Suppressor macrophage treated with lipopolysaccharide for 4 hours (primary cell): ENCODE measurements around the gene NRL.
"Not testable (repeated sequence)": the region's sequence is repeated elsewhere in the genome, so short reads cannot be mapped to it uniquely, and the experiment has no call there.

Experiments used
- DNase-seq: peaks from one replicate; pipeline ENCODE4 v3.0.0-alpha.2; 2020

Gene NRL

DNA sequence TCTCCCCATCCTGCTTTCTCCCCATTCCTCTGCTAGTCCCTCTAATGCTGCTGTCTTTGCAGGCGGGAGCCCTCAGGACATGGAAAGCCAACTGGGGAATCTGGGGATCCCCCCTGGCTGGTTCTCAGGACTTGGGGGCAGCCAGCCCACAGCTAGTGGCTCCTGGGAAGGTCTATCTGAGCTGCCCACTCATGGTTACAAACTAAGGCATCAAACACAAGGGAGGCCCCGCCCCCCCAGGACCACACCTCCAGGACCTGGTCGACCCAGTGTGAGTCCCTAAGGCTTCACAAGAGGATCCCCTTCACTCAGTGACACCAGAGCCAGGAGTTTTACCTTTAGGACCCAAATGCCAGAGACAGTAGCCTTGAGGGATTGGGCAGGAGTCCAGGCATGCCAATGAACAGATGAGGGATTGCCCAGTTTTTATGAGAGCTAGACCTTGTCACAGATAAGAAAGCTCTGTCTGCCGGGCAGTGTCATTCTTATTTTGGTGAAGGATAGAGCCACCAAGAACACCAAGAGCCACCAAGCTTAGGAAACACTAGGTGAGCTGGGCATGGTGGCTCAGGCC is 51.4 kb downstream of the NRL start:
- no peak for DNase-seq

DNA sequence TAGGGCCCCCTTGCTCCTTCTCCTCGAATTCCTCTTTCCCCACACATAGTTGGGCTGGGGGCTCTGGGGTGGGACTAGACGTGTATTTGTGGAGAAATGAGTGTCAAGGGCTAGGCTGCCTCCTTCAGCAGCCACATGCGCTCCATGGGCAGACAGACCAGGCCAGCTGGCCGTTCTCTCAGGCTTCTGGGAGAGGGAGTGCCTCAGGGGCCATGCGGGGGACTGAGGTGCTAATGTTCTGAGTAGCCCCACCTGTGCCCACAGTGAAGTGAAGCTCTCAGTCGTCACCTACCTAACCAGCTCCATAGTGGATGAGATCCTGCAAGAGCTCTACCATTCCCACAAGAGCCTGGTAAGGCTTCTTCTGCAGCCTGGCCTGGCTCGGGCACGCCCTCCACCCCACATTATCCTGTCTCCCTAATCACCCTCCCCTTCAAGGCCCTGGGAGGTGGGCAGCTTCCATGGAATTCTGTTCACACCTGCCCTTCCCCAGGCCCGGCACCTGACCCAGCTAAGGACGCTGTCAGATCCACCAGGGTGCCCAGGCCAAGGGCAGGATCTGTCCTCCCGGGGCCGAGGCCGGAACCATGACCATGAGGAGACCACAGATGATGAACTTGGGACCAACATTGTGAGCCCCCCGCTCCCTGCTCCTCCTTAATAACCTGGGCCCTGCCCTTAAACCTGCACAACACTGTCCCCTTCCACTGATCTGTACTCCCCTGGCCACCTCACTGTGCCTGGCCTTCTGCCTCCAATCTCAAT is 52.4 kb downstream of the NRL start:
- no peak for DNase-seq

DNA sequence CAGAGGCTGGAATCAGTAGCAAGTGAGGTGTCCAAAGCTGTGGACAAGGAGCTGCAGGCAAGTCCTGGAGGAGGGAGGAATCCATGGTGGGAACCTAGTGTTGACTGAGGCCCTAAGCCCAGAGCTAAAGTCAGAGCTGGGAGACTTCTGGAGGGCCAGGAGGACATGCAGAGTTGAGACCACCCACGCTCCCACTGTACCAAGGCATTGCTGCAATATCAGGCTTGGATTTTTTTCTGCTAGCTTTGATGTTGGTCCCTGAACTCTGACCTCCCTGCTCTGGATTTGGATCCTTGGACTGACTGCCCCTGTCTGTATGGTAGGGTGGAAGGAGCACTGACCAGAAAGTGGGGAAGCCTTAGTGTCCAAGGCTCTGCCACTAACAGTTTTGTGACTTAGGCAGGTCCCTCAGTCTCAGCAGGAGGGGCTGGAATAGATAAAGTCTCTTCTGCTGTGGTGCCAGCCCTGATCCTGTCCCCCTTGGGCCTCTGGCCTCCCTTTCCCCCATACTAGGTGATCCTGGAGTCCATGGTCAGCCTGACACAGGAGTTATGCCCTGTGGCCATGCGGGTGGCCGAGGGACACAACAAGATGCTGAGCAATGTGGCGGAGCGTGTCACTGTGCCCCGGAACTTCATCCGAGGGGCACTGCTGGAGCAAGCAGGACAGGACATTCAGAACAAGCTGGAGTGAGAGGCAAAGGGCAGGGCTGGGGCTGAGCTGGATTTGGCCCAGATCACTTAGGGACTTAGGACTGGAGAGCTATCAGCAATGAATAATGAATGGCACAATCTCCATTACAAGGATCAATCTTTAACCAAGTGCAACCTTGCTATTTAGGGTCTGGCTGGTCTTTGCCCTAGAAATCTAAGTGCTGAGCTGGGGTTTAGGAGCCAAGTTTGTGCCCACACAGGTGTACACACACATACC is 53.5 kb downstream of the NRL start:
- no peak for DNase-seq

DNA sequence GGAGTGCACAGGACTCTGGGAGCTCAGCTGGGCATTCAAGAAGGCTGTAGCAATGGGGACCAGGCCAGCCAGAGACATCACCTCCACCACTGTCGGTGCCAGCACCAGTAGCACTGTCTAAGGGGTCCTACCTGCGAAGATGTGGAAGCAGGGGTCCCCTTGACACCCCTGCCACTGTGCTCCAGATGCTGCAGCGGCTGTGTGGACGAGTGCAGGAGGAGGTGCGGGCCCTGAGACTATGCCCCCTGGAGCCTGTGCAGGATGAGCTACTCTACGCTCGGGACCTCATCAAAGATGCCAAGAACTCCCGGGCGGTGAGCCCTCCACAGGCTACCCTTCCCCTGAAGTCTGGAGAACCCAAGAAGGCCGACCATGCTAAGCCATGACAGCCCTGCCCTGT is 54.3 kb downstream of the NRL start:
- no peak for DNase-seq

DNA sequence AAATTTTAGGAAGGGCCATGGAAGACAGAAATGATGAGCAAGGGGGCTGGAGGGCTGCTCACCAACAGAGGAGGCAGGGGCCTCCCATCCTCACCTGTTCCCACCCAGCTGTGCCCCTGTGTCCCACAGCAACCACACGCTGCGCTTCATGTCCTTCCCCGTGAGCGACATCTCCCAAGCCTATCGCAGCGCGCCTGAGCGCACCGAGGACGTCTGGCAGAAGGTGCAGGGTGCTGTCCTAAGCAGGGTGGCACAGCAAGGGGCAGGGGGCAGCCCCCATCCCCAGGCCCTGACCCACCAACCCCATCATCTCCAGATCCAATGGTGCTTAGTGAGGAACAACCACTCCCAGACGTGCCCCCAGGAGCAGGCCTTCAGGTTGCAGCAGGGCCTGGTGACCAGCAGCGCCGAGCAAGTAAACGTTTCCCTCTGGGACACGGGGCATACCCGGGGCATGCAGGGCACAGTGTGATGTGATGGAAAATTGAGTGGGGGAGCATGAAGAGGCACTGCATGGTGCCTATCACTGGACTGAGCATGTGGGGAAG is 54.8 kb downstream of the NRL start:
- DNase-seq: no peak

DNA sequence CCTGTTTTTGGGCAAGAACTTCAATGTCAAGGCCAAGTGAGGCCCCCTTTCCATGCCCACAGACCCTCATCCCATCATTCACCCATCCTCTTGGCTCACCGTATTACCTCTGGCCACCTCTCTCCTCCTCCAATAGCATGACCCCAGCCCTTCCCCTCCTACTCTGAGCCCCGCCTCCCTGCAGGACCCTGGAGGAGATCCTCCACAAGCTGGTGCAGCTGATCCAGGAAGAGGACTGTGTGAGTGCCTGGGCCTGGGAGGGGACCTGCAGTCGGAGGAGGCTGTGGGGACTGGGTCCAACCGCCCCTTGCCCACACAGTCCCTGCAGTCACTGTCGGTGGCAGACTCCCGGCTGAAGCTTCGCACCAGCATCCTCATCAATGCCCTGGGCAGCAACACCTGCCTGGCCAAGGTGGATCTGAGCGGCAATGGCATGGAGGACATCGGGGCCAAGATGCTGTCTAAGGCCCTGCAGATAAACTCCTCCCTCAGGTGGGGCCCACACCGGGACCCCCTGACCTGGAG is 55.7 kb downstream of the NRL start:
- DNase-seq: no peak

DNA sequence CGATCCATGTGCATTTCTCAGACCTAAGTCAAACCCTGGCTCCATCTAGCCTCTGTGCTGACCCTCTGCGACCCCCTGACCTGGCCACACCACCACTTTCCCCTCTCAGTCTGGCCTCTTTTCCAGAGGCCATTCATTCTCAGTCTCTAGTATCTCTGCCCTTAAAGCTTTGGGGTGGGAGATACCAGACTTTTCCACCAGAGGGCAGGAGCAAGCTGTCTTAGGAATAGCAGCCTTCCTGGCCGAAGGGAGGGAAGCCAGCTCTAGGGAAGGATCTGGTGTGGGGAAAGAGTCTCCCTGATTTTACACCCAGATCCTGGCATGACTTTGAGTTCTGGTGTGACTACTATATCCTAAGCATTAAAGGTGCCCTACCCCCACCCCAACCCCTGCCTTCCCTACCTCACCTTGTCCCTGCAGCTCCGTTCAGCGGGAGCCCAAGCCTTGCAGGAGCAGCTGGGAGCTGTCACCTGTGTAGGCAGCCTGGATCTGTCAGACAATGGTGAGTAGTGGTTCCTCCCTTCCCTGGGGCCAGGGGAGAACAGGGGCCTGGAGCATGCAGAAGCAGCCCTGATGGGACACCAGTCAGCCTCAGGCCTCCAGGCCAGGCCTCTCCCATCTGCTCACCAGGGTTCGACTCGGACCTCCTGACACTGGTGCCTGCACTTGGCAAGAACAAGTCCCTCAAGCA is 56.3 kb downstream of the NRL start:
- DNase-seq: peak; percentile 91

DNA sequence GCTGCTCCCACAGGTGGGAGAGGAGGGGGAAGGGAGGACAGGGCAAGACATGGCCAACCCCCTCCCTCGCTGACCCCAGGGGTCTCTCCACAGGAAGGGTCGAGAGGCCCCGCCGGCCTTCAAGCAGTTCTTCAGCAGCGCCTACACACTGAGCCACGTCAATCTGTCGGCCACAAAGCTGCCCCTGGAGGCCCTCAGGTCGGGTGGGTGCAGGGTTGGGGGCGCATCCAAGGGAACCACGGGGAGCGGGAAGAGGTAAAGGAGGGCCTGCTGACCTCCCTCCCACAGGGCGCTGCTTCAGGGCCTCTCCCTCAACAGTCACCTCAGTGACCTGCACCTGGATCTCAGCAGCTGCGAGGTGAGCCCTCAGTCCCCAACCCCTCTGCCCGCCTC is 56.9 kb downstream of the NRL start:
- no peak for DNase-seq

DNA sequence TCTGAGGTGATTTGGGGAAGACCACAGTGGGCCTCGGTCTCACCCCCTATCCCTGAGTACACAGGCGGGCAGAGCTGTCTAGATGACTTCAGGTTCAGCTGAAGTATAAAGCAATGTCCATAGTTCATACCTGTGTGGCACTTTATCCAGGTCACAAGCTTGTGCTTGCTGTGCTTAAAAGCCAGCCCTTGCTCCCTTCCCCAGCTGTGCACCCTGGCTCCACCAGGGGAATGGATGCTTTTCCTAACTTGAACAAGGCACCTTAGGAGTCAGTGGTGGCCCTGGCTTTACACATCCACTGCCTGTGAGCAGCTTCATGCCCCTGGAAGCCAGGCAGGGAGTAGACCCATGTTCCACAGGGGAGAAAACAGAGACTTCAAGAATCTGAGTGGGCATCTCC is 57.5 kb downstream of the NRL start:
- DNase-seq: no peak

DNA sequence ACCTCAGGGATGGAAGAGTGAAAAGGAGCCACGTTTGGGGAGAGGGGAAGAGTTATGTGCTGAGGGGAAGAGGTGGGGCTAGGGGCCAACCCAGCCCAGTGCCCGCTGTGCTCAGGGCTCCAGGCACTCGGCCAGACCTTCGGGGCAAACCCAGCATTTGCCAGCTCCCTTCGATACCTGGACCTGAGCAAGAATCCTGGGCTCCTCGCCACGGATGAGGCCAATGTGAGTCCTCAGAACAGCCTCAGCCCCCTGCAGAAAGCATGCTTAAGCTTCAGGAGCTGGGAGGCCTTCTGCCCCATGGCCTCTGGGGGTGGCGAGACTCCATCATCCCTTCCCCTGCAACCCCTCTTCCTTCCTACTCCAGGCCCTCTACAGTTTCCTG is 58.0 kb downstream of the NRL start:
- no peak for DNase-seq

DNA sequence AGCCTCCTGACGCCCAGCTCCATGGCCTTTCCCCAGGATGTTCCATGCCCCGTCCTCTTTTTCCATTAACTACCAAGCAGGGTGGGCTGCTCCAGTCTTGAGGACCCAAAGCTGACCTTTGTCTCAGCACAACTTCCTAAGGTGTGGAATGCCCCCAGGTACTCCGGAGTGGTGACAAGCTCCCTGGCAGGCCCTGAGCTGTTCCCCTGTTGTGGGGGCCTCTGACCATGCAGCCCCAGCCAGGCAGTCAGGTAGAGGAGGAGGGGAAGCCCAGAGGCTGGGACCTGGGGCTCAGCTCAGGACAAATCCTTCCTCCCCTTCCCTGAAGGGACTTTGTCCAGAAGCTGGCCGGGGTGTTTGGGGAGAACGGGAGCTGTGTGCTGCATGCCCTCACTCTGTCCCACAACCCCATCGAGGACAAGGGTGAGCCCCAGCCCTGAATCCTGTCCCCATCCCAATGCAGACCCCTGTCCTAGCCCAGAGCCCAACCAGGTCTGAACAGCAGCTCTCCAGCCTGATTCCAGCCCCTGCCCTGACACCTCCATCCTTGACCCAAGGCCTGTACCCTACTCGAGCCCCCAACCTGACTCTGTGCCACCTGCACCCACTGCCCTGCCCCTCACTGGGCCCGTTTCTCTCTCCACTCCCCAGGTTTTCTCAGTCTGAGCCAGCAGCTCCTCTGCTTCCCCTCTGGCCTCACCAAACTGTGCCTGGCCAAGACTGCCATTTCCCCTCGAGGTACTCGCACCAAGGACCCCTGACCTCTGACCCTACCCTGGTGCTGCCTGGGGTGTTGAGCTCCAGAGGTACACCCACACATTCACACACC is 58.6 kb downstream of the NRL start:
- DNase-seq: no peak

DNA sequence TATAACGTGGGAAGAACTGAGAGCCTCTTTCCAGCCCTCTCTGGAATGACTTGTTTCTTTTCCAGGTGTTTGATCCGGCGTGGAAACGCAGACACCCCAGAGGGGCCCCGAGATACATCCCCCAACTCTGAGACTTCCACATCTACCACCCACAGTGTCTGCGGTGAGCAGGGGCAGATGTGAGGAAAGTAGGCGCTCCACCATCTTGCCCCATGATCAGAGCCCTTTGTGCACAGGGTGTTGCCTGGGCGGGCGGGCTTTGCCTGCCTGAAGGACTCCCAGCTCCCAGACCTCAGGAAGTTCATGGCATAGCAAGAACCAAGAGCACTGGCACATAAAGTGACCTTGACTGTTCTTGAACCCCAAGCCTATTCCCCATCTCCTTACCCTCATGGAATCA is 60.1 kb downstream of the NRL start:
- DNase-seq: no peak

DNA sequence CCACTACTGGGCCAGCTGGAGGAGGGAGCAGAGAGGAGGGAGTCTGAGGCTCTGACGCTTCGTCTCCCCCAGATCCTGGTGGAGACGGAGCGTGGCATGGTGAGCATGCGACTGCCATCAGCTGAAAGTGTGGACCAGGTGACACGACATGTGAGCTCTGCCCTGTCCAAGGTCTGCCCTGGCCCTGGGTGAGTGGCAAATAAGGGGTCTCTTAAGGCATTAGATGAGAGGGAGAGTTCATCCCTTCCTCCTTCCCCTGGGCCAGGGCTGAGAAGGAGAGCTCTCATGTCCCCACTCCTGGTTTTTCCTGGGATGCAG is 60.5 kb downstream of the NRL start:
- no peak for DNase-seq

DNA sequence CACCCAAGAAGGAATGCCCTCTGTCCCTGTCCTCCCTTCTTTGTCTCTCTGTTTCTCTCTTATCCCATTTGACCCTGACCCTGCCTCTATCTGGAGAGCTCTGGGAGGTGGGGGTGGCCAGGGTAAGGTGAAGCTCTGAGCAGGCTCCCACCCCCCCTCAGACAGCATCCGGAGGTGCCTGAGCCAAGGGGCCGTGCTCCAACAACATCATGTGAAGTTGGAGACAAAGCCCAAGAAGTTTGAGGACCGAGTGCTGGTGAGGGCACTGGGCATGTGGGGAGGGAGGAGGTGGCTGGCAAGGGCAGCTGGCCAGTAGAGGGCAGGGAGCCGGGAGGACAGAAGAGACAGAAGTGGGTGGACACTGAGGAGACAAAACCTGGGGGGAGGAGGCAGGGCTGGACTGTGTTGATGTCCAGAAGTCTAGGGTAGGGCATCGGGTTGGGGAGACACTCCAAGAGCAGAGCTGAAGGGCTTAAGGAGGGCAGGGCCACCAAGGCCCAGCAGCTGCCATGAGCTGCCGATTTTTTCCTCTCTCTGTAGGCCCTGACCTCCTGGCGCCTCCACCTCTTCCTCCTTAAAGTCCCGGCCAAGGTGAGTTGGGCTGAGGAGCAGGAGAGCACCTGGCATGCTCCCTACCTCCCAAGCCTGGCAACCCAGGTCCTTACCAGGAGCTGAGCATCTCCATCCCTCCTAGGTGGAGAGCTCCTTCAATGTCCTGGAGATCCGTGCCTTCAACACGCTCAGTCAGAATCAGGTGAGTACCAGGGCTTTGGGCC is 61.0 kb downstream of the NRL start:
- no peak for DNase-seq

DNA sequence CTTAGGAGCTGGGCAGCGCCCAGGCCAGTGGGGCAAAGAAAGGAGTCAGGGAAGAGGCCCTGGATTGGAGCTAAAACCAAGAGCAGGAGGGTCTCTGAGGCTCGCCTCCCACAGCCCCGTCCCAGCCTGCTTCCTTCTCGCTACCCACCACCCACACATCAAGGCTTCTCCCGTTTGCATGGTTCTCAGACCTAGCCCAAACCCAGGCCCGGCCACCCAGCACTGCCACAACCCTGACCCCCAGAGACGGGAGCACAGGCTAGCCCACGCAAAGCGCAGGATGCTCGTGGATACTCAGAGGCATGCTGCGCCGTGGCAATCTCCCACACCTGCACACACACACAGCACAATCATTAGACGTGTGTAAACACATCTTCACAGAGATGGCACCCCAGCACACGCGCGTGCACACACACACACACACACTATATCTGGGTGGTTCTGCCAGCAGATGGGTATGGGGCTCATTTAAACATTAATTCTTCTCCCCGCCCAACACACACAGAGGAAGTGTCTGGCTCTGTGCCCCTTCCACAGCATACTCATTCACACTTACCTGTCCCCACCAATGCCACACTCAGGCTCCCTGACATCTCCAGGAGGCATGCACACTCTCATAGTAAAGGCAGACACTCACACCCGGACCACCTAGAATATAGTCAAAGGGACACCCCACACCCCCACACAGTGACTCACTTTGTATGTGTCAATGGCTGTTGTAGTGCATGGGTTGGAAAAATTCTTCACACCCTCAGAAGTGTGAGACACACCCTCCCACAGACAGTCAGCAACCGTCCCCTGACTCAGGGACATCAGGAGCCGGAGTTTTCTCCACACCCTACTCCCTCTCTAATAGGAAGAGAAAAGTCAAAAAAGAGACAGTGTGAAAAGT is 61.8 kb downstream of the NRL start:
- peak; percentile 67 for DNase-seq

DNA sequence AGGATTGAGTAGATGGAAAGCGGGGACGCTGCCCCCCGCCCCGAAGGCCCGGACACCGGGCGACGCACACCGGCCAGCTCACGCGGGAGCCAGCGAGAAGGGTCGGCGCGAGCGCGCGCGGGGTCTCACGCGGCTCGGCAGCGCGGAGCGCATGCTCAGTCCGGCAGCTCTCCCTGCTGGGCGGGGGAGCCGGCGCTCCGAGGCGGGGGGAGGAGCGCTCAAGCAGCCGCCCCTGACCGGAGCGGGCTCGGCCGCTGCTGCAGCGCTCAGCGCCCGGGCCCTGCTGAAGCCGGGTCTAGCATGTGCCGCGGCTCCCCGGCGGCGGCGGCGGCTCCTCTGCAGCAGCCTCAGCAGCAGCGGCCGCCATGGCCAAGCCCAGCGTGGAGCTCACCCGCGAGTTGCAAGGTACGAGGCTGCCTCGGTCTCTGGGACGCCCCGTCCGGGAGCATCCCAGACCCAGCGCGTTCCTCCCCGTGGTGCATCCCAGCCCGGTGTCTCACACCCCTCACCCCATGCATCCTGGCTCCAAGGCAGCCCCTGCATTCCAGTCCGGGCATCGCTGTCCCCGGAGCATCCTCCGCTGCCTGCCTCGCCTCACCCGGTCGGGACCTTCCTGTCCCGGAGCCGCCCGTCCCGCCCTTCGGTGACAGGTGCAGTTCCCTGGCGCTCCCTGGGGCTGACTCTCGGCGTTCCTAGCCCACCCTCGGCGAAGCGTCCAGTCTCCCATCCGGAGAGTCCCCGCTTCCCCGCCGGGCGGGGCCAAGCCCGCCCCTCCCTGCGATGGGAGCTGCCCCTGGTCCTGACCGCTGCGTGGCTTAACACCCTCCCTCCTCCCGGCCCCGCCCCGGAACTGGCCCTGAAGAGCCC is 62.7 kb downstream of the NRL start, which contains the start of gene CARMIL3:
Gene CARMIL3 (plus strand): TSS at position 221 of the 867 bp plus-strand sequence. CDS start 145 bp downstream, at position 366.
- DNase-seq: peak; percentile 72

DNA sequence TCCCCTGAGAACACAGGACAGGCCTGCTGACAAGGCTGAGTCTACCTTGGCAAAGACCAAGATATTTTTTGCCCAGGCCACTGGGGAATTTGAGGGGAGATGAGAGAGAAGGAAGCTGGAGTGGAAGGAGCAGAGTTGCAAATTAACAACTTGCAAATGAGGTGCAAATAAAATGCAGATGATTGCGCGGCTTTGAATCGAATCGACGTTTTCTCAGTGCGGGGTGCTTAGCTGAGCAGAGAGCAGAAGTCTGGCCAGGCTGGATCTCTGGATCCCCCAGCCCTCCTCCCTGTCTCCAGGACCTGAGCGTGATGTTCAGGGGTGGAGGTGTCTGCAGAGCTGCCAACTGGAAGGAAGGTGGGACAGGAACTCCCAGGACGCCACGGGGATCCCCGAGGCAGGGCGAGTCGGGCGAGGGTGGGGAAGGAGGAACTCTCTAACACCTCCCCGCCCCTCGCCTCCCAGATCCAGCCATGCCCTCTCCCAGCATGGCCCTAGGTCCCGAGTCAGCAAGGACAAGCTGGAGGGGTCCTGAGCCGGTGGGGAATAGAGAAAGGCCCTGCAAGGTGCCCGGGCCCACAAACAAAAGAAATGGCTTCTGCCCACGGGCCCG is 63.5 kb downstream of the NRL start:
- no peak for DNase-seq

DNA sequence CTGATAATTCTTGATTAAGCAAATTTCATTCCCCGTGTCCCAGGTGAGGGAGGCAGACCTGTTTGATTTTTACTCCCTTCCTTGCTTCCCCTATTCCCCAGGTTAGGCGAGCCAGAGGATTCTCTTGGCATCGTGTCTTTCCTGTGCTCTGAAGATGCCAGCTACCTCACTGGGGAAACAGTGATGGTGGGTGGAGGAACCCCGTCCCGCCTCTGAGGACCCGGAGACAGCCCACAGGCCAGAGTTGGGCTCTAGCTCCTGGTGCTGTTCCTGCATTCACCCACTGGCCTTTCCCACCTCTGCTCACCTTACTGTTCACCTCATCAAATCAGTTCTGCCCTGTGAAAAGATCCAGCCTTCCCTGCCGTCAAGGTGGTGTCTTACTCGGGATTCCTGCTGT is 64.0 kb downstream of the NRL start:
- not testable (repeated sequence) for DNase-seq
